ENCODE results near the gene SOD1.

DNA sequence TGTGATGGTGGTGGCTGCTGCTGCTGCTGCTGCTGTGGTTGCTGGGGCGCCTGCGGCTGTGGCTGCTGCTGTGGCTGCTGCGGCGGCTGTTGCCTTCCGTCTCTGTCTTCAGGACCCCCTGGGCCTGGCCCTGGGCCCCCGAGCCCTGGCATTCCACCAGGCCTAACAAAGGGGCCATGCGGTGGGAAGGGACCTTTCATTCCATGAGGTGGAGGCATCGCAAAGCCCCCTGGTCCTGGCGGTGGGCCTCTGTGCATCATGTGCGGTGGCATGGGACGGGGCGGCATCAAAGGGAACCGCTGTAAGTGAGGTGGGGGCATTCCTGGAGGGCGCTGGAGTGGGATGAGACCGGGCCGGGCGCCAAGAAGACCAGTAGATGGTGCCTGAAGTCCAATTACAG lies 12.4 kb downstream of the SOD1 start:
- no peak for TF ChIP-seq CTCF (IDR thresholded peaks at IDR 0.05)
- no peak for TF ChIP-seq EZH2 (IDR thresholded peaks at IDR 0.05; ENCODE audit: borderline replicate concordance, insufficient read depth, low read depth, low read length, poor library complexity, severe bottlenecking)
